ENCODE measurements around the gene TTC23.

The TTC23 gene

DNA sequence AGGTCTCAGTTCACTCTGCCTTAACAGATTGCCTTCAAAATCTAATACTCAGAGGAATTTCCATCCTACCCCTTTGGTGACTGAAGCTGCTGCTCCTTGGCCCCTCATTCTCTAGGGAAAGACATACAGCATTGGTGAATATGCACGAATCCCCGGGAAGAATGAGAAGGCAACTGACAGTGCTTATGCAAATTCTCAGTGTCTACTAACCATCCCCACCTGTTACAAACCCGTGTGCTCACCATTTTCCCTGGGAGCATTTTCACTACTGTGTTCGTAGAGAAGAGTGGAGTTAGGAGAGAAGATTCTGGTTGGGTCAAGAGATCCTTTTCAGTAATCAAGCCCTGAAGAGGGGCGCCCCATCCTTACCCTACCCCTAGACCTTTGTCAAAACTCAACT lies 106.8 kb downstream of the TTC23 start:
- in situ Hi-C loops (cut with MboI; ENCODE audit: low sequenced_read_pairs): no loop called here

DNA sequence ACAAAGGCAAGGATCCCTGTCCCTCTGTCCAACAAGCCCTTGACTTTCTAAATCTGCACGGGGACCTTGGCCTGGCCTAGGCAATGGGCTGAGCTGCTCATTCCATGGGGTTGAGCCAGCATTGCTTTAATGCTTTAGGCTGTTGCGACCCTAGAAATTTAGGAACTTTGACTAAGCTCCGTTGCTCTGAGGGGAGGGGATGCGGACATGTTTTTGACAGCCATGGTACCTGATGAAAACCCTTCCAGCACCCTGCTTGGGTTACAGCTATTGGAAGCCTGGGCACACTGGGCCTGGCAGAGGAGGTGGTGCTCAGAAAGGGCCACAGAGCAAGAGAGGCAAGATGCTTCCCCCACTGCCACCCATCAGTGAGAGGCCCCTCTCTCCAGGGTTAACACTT lies 107.4 kb downstream of the TTC23 start:
- in situ Hi-C loops (cut with MboI; ENCODE audit: low sequenced_read_pairs): no loop called here

DNA sequence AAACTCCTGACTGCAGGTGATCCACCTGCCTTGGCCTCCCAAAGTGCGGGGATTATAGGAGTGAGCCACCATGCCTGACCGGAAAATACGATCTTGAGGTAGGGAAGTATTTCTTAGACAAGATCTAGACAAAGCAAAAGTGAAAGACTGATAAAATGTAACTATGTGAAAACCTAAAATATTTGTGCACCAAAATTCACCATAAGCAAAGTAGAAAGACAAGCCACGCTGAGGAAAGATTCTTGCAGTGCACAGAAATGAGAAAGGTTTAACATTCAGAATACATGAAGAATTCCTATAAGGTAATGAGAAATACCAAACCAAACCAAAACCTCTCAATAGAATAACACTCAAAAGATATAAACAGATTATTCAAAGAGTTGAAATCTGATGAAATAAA lies 108.8 kb downstream of the TTC23 start:
- in situ Hi-C loops (cut with MboI; ENCODE audit: low sequenced_read_pairs): no loop called here

DNA sequence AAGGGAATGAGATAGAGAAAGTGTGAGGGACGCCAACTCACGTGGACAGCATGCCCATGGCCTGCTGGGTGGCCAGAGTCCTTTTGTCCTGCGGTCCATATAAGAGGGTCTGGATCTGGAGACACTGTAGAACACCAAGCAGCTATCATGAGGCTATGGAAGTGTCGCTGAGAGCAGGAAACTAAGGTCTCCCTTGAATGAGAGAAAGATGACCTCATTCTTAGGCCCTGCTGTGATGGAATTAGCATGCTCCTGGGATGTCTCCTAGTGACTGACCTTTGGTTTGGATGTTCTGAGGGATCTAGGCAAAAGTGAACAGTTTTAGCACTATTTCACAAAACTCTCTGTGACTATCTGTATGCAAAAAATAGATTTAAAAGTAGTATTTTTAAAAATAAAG lies 110.1 kb downstream of the TTC23 start:
- in situ Hi-C loops (cut with MboI; ENCODE audit: low sequenced_read_pairs): no loop called here

DNA sequence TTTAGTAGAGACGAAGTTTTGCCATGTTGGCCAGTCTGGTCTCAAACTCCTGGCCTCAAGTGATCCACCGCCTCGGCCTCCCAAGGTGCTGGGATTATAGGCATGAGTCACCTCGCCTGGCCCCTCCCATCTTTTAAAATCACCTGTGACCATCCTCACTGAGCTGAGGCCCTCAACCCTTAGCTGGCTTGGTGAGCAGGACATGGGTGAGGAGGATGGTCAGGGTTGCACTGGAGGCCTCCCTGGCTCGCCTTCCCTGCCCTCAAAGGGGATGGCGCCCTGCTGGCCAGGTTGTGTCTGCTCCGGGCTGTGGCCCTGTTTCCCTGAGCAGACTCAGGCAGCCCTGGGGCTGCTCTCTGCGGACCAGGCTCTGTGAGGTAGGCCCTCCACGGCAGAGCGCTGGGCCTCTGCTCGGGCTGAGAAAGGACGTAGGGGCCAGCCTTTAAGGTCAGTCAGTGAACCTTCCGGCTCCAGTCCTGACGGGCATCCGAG lies 110.8 kb downstream of the TTC23 start:
- in situ Hi-C loops (cut with MboI; ENCODE audit: low sequenced_read_pairs): no loop called here

DNA sequence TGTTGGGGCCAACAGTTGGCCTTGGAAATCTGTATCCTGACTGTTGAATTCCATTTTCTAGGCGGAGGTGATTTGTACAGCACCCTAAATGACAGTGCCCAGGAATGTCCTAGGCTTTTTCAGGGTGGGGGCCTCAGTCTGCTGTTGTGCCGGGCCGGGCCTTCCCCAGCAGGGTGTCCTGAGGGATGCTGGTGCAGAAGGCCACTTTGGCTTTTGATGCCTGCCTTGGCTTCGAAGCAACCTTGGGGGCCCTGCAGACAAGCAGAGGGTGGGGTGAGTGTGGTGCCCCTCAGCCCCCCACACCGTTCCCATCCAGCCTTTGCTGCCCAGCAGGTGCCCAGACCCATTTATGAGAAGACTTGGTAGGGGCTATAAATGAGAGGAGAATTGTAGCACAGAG lies 111.5 kb downstream of the TTC23 start:
- in situ Hi-C loops (cut with MboI; ENCODE audit: low sequenced_read_pairs): no loop called here

DNA sequence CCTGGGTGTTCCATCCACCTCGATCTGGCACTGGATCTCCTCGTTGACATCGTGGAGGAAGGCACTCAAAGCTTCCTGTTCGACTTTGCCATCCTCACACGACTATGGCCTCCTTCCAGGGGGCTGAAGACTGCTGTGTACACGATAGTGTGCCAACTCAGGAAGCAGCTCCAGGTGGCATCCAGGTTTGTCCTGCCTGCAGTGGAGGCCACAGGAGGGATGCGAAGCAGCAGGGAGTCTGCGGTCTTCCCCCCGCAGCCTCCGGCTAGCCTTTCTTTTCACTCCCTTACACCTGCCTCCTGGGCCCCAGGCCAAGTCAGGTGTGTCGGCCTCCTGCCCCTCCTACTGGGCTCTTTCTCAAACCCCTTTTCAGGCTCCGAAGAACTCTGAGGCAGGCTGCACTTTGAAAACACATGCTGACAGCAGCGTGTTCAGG lies 112.3 kb downstream of the TTC23 start:
- in situ Hi-C loops (cut with MboI; ENCODE audit: low sequenced_read_pairs): no loop called here

DNA sequence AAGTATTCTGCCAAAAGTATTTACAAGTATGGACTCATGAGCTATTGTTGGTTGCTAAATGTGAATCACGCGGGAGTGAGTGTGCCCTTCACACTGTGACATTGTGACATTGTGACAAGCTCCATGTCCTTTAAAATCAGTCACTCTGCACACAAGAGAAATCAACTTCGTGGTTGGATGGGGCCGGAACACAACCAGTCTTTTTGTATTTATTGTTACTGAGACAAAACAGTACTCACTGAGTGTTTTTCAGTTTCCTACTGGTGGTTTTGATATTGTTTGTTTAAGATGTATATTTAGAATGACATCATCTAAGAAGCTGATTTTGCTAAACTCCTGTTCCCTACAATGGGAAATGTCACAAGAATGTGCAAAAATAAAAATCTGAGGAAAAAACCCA lies 114.2 kb downstream of the TTC23 start:
- in situ Hi-C loops (cut with MboI; ENCODE audit: low sequenced_read_pairs): no loop called here

DNA sequence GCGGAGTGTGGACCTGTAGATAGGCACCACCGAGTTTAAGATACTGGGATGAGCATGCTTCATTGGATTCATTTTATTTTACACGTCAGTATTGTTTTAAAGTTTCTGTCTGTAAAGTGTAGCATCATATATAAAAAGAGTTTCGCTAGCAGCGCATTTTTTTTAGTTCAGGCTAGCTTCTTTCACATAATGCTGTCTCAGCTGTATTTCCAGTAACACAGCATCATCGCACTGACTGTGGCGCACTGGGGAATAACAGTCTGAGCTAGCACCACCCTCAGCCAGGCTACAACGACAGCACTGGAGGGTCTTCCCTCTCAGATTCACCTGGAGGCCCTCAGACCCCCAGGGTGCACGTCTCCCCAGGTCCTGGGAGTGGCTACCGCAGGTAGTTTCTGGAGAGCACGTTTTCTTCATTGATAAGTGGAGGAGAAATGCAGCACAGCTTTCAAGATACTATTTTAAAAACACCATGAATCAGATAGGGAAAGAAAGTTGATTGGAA lies 115.0 kb downstream of the TTC23 start:
- in situ Hi-C loops (cut with MboI; ENCODE audit: low sequenced_read_pairs): no loop called here

DNA sequence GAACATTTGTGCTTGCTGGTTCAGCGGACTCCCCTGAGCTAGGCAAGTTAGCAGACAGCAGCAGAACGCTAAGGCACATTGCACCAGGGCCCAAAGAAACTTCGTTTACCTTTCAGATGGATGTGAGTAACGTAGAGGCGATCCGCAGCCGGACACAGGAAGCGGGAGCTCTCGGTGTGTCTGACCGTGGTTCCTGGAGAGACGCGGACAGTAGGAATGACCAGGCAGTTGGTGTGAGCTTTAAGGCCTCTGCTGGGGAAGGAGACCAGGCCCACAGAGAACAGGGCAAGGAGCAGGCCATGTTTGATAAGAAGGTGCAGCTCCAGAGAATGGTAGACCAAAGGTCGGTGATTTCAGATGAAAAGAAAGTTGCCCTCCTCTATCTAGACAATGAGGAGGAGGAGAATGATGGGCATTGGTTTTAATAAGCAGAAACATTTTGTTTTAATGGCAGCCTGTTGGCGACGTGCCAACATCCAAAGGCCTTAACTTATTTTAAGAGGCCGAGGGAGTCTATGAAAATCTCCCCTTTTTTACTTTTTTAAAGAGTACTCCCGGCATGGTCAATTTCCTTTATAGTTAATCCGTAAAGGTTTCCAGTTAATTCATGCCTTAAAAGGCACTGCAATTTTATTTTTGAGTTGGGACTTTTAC lies 116.6 kb downstream of the TTC23 start:
- in situ Hi-C loops (cut with MboI; ENCODE audit: low sequenced_read_pairs): no loop called here

DNA sequence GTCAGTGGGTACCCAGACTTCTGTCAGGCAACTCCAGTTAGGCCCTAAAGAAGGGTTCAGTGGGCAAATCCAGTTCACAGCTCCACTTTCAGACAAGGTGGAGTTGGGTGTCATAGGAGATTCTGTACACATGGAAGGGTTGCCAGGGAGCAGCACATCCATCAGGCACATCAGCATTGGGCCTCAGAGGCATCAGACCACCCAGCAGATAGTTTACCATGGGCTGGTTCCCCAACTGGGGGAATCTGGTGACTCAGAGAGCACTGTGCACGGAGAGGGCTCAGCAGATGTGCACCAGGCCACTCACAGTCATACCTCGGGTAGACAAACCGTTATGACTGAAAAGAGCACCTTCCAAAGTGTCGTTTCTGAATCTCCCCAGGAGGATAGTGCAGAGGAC lies 117.3 kb downstream of the TTC23 start:
- in situ Hi-C loops (cut with MboI; ENCODE audit: low sequenced_read_pairs): no loop called here

DNA sequence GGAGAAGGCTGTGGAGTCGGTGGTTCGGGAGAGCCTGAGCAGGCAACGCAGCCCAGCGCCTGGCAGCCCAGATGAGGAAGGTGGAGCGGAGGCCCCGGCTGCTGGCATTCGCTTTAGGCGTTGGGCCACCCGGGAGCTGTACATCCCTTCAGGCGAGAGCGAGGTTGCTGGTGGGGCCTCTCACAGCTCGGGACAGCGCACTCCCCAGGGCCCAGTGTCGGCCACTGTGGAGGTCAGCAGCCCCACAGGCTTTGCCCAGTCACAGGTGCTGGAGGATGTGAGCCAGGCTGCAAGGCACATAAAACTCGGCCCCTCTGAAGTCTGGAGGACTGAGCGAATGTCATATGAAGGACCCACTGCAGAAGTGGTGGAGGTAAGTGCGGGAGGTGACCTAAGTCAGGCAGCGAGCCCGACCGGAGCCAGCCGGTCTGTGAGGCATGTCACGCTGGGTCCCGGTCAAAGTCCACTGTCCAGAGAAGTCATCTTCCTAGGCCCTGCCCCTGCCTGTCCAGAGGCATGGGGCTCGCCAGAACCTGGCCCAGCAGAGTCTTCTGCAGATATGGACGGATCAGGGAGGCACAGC lies 117.8 kb downstream of the TTC23 start:
- in situ Hi-C loops (cut with MboI; ENCODE audit: low sequenced_read_pairs): no loop called here

DNA sequence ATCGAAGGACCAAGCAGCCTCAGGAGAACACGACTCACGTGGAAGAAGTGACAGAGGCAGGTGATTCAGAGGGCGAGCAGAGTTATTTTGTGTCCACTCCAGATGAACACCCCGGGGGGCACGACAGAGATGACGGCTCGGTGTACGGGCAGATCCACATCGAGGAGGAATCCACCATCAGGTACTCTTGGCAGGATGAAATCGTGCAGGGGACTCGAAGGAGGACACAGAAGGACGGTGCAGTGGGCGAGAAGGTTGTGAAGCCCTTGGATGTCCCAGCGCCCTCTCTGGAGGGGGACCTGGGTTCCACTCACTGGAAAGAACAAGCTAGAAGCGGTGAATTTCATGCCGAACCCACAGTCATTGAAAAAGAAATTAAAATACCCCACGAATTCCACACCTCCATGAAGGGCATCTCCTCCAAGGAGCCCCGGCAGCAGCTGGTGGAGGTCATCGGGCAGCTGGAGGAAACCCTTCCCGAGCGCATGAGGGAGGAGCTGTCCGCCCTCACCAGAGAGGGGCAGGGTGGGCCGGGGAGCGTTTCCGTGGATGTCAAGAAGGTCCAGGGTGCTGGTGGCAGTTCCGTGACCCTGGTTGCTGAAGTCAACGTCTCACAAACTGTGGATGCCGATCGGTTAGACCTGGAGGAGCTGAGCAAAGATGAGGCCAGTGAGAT lies 118.5 kb downstream of the TTC23 start:
- in situ Hi-C loops (cut with MboI; ENCODE audit: low sequenced_read_pairs): no loop called here

DNA sequence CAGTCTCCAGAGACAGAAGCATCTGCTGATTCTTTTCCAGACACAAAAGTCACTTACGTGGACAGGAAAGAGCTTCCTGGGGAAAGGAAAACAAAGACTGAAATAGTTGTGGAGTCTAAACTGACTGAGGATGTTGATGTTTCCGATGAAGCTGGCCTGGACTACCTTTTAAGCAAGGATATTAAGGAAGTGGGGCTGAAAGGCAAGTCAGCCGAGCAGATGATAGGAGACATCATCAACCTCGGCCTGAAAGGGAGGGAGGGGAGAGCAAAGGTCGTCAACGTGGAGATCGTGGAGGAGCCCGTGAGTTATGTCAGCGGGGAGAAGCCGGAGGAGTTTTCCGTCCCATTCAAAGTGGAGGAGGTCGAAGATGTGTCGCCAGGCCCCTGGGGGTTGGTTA lies 119.1 kb downstream of the TTC23 start:
- in situ Hi-C loops (cut with MboI; ENCODE audit: low sequenced_read_pairs): no loop called here

DNA sequence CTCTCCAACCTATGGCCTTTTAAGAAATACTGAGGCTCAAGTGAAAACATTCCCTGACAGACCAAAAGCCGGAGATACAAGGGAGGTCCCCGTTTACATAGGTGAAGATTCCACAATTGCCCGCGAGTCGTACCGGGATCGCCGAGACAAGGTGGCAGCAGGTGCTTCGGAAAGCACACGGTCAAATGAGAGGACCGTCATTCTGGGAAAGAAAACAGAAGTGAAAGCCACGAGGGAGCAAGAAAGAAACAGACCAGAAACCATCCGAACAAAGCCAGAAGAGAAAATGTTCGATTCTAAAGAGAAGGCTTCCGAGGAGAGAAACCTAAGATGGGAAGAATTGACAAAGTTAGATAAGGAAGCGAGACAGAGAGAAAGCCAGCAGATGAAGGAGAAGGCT lies 119.7 kb downstream of the TTC23 start:
- in situ Hi-C loops (cut with MboI; ENCODE audit: low sequenced_read_pairs): no loop called here

DNA sequence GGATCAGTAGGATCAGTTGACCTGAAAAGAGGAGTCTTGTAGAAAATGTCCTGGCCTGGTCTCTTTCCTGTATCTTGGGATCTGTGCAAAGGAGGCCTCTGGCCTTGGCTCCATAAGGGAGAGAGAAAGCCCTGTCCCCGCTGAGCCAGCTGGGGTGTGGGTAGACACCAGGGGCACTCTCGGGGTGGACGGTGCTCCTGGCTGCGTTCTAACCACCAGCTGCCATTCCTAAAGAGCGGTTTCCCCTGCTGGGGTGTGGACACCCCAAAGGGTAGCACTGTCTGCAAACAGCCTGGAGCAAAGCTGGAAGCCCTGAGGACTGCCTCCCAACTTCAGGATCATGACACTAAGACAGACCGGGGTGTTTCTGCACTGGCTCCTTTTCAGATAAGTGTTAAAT lies 121.0 kb downstream of the TTC23 start:
- in situ Hi-C loops (cut with MboI; ENCODE audit: low sequenced_read_pairs): no loop called here

DNA sequence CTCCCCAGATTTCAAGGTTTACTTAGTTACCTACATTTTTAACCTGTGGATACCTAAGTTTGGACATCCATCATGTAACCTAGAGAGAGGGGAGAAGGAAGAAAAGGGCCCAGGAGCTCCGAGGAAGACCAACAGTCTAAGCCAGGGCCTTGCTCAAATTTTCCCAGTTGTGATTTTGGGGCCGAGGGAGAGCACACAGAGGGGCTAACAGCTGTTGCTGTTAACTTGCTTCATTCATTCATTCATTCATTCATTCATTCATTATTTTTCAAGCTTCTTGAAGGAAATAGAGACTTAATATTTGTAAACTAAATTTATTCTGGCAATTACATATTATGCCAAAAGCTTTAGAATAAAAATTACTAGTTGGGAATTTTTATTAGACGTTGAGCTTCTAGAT lies 121.6 kb downstream of the TTC23 start:
- in situ Hi-C loops (cut with MboI; ENCODE audit: low sequenced_read_pairs): no loop called here

DNA sequence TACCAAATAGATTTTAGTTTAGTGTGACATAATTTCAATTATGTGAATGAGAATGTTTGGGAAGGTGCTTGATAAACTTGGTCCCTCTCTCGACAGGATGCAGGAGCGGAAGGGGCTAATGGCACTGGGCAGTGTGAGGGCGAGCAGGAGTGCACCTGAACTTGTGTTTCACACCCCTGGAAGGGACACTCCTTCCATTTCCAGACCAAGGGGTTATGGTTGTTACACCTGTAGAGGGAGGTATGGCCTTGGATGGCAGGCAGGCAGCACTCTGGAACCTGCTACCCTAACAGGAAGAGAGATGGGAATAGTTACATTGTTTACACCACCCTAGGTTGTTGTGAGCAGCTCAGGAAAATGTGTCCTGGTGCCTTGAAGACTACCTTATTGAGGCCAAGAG lies 122.5 kb downstream of the TTC23 start:
- in situ Hi-C loops (cut with MboI; ENCODE audit: low sequenced_read_pairs): no loop called here

DNA sequence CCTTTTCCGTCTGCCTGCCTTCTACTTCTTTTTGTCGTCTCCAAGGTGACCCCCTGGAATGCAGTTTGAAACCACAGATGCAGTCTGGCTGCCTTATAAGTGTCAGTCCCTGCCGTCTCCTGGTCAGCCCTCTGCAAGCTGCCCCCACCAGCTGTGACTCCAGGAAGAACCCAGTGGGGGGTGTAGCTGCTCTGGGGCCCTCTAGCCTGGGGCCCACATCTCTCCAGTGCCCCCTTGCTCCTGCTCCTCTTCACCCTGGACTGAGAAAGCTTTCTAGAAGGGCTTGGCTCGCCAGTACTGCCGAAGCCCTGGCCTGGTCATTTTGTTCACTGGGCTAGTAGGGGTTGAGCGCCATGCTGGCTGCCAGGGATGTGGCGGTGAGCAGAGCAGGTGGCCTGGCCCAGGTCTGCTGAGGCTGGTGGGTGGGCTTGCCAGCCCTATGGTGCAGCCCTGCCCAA lies 123.2 kb downstream of the TTC23 start:
- in situ Hi-C loops (cut with MboI; ENCODE audit: low sequenced_read_pairs): no loop called here

DNA sequence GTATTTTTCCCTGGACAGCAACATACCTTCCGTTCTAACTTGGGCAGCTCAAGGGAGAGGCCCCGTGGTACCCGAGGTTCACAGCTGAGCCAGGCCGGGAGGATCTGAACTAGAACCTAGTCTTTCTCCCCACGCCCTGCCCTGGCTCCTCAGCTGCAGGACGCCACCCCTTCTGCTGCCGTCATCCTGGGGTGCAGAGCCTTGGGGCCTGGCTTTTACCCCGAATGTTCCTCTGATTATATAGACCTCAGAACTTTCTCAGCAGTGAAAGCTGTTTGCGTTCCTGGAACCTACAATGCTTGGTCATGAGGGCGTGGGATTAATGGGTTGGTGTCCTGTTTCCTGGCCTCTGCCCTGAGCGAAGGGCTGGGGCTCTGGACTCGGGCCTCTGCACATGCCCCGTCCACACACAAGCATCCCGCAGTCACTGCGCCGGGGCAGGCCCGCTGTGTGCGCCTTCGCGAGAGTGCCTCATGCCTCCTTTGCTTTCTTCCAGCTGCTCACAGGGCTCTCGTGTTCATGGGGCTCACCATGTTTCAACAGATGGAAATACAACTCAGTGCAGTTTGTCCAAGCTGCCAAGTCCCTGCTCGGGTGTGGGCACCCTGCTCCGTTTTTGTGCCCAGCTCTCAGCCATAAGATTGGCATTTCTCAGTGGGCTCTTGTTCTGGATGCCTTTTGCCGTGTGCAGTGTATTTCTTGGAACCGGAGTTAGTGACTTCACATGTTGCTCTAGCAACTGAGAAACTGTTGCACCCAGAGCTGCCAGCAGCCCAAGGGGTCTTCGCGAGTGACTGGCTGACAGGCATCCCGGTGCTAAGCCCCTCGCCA lies 124.1 kb downstream of the TTC23 start:
- in situ Hi-C loops (cut with MboI; ENCODE audit: low sequenced_read_pairs): no loop called here

DNA sequence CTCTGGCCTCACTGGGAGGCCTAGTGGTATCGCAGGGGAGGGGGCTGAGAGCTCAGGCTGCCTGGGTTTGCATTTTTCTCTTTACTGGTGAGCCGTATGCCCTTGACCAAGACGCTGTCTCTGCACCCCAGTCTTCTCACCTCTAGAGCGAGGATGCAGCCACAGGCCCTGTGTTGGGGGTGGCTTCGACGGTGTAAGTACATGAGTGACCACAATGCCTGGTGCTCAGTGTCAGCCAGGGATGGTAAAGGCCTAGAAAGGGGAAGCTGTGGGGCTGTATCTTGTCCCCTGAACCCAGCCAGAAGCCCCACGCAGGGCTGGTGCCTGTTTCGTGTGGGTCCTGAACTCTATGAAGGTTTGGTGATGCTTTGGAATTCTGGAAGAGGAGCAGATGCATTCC lies 124.7 kb downstream of the TTC23 start:
- in situ Hi-C loops (cut with MboI; ENCODE audit: low sequenced_read_pairs): no loop called here
